Measurements from ENCODE around the gene PDLIM1. TPM values are rescaled to one million over a fixed set of nuclear protein-coding genes. Genes with fewer than 3 reads are reported as not detected.

PDLIM1 gene
- total RNA-seq, 1 experiment from 2014 or later: 183 TPM

DNA sequence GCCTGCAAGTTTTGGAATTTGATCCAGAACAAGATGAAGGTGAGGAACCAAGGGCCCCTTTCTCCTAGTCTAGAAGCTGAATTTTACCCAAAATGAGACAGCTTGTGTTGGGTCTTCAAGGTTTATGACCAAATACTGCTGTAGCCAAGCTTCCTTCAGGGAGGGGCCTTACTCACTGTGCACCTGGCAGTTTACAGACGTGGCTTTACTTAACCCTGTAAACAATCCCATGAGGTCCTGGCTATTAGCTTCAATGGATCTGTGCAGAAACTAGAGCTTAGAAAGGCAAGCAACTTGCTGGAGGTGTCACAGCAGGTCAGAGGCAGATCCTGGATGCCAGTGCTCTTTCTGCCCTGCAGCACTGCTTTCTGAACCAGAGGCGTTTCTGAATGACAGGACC lies 46.7 kb downstream of the PDLIM1 start:
- CTCF ChIA-PET: interaction anchor here (0.6 to 2.5 kb wide), 6 partner anchors 42 to 127 kb away, joined by 3 to 19 read pairs (median 4); no protein-coding TSS in a partner anchor
- Histone ChIP-seq H3K27ac (ENCODE audit: low read length) (no peak overlapping the region), H3K9me3 (ENCODE audit: control insufficient read depth, insufficient read depth, low read depth, low read length) (no peaks in the 10 kb centered on the region), H3K4me1 (ENCODE audit: control insufficient read depth, insufficient read depth, low read length) (peaks cover 30% of the 10 kb centered on the region), H3K27me3 (ENCODE audit: control insufficient read depth, insufficient read depth, low read length) (no peaks in the 10 kb centered on the region), H3K4me3 (ENCODE audit: low read depth in 2 of 2, low read length in 2 of 2) (no peak overlapping the region), H3K36me3 (ENCODE audit: control insufficient read depth, insufficient read depth, low read length) (no peaks in the 10 kb centered on the region)
- intact Hi-C loops (cut with micrococcal nuclease; ENCODE audit: unreplicated experiment) (loop anchor here (5.0 to 10.0 kb wide), 2 partner anchors 37 to 609 kb away; no protein-coding TSS in a partner anchor), in situ Hi-C loops (cut with HindIII; ENCODE audit: low pct_unique_long_range_greater_than_20kb, low sequenced_read_pairs) (no loop called here)
- ATAC-seq: no peak
- no TSS peak for BruUV-seq (replicated peaks)
- no peak for DNase-seq (ENCODE audit: low read depth, low spot score)
- POLR2A ChIA-PET: no interaction called here
- TF ChIP-seq POLR2AphosphoS5 (IDR thresholded peaks at IDR 0.05; ENCODE audit: low read depth, low read length): no peak
- no peak for TF ChIP-seq TCF7L2 (IDR thresholded peaks at IDR 0.05; ENCODE audit: low read depth, low read length)
- TF ChIP-seq, protein P1, sequence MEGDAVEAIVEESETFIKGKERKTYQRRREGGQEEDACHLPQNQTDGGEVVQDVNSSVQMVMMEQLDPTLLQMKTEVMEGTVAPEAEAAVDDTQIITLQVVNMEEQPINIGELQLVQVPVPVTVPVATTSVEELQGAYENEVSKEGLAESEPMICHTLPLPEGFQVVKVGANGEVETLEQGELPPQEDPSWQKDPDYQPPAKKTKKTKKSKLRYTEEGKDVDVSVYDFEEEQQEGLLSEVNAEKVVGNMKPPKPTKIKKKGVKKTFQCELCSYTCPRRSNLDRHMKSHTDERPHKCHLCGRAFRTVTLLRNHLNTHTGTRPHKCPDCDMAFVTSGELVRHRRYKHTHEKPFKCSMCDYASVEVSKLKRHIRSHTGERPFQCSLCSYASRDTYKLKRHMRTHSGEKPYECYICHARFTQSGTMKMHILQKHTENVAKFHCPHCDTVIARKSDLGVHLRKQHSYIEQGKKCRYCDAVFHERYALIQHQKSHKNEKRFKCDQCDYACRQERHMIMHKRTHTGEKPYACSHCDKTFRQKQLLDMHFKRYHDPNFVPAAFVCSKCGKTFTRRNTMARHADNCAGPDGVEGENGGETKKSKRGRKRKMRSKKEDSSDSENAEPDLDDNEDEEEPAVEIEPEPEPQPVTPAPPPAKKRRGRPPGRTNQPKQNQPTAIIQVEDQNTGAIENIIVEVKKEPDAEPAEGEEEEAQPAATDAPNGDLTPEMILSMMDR (IDR thresholded peaks at IDR 0.05): no peak
- TF ChIP-seq, protein P2, sequence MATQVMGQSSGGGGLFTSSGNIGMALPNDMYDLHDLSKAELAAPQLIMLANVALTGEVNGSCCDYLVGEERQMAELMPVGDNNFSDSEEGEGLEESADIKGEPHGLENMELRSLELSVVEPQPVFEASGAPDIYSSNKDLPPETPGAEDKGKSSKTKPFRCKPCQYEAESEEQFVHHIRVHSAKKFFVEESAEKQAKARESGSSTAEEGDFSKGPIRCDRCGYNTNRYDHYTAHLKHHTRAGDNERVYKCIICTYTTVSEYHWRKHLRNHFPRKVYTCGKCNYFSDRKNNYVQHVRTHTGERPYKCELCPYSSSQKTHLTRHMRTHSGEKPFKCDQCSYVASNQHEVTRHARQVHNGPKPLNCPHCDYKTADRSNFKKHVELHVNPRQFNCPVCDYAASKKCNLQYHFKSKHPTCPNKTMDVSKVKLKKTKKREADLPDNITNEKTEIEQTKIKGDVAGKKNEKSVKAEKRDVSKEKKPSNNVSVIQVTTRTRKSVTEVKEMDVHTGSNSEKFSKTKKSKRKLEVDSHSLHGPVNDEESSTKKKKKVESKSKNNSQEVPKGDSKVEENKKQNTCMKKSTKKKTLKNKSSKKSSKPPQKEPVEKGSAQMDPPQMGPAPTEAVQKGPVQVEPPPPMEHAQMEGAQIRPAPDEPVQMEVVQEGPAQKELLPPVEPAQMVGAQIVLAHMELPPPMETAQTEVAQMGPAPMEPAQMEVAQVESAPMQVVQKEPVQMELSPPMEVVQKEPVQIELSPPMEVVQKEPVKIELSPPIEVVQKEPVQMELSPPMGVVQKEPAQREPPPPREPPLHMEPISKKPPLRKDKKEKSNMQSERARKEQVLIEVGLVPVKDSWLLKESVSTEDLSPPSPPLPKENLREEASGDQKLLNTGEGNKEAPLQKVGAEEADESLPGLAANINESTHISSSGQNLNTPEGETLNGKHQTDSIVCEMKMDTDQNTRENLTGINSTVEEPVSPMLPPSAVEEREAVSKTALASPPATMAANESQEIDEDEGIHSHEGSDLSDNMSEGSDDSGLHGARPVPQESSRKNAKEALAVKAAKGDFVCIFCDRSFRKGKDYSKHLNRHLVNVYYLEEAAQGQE (IDR thresholded peaks at IDR 0.05; ENCODE audit: insufficient read depth in 1 of 2, low read depth in 2 of 2, low read length in 1 of 2): no peak
- TF ChIP-seq SIN3A (IDR thresholded peaks at IDR 0.05; ENCODE audit: borderline replicate concordance, insufficient read depth, low read depth, low read length): no peak

DNA sequence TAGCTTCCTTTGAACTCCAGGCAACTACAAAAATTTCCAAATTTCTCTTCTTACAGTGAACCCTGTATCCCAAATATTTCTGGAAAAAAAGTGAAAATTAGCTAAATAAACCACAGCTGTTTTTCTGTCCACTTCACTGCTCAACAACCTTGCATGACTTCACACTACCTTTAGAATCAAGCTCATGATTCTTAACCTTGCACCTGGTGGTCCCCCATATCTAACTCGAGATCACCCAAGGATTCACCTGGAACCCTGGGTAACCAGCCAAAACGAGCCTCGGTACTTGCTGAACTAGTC lies 47.5 kb downstream of the PDLIM1 start:
- no peak for DNase-seq (ENCODE audit: low read depth, low spot score)
- Histone ChIP-seq H3K9me3 (ENCODE audit: control insufficient read depth, insufficient read depth, low read depth, low read length) (no peaks in the 10 kb centered on the region), H3K27ac (ENCODE audit: low read length) (peak overlapping the region; percentile 73), H3K4me1 (ENCODE audit: control insufficient read depth, insufficient read depth, low read length) (peaks cover 30% of the 10 kb centered on the region), H3K27me3 (ENCODE audit: control insufficient read depth, insufficient read depth, low read length) (no peaks in the 10 kb centered on the region), H3K36me3 (ENCODE audit: control insufficient read depth, insufficient read depth, low read length) (no peaks in the 10 kb centered on the region), H3K4me3 (ENCODE audit: low read depth in 2 of 2, low read length in 2 of 2) (no peak overlapping the region)
- BruUV-seq (replicated peaks): no TSS peak
- ChIA-PET POLR2A (interaction anchor here (0.6 kb wide), 1 partner anchor 36 kb away, joined by 3 read pairs; no protein-coding TSS in a partner anchor), CTCF (interaction anchor here (0.6 to 2.5 kb wide), 6 partner anchors 33 to 617 kb away, joined by 3 to 19 read pairs (median 5); no protein-coding TSS in a partner anchor)
- TF ChIP-seq POLR2AphosphoS5 (IDR thresholded peaks at IDR 0.05; ENCODE audit: low read depth, low read length) (no peak), SIN3A (IDR thresholded peaks at IDR 0.05; ENCODE audit: borderline replicate concordance, insufficient read depth, low read depth, low read length) (no peak)
- TF ChIP-seq, protein P2 (IDR thresholded peaks at IDR 0.05; ENCODE audit: insufficient read depth in 1 of 2, low read depth in 2 of 2, low read length in 1 of 2): no peak
- TF ChIP-seq, protein P1 (IDR thresholded peaks at IDR 0.05): peak; percentile 49
- intact Hi-C loops (cut with micrococcal nuclease; ENCODE audit: unreplicated experiment): loop anchor here (1.0 to 10.0 kb wide), 3 partner anchors 36 to 608 kb away; no protein-coding TSS in a partner anchor
- no peak for ATAC-seq
- in situ Hi-C loops (cut with HindIII; ENCODE audit: low pct_unique_long_range_greater_than_20kb, low sequenced_read_pairs): no loop called here

All from Panc1 (cell line).